Measurements from ENCODE around the gene CSTPP1.

- TF ChIP-seq CTCF (conservative IDR thresholded peaks at IDR 0.05 in 1 of 2, IDR thresholded peaks at IDR 0.05 in 1 of 2; ENCODE audit: low read depth in 1 of 2, low read length in 2 of 2) (no peak), EZH2 (IDR thresholded peaks at IDR 0.05; ENCODE audit: low read length, missing control alignments) (no peak)
Measured at GRCh38 chr11:47101406-47101805, 164.8 kb downstream of the CSTPP1 start.
